ENCODE results near the gene CCNE1. TPM values are rescaled to one million over a fixed set of nuclear protein-coding genes. Genes with fewer than 3 reads are reported as not detected.

CCNE1 gene
- total and polyA plus RNA-seq, 2 of the 13 experiments (the other 11 are each of a cell fraction or from before 2014, with no cell fraction given) = 16.0 to 50.6 TPM

- Histone ChIP-seq H3K4me2 (ENCODE audit: low read depth, low read length) (no peak overlapping the region), H3K79me2 (ENCODE audit: insufficient read depth, low read length) (no peaks in the 10 kb centered on the region), H3K4me1 (ENCODE audit: insufficient read depth, low read length) (no peaks in the 10 kb centered on the region), H3K27me3 (ENCODE audit: control insufficient read depth in 1 of 2, insufficient read depth in 2 of 2, low read length in 2 of 2) (peaks cover 0 to under 1% of the 10 kb centered on the region in 2 experiments; a peak in 1 of 5 replicates), H3K27ac (ENCODE audit: extremely low read length, insufficient read depth, low read length) (no peak overlapping the region), H4K20me1 (ENCODE audit: insufficient read depth, low read length) (no peaks in the 10 kb centered on the region), H3K36me3 (replicated peaks in 1 of 2; ENCODE audit: control insufficient read depth in 1 of 2, insufficient read depth in 2 of 2, low read length in 2 of 2) (no peaks in the 10 kb centered on the region), H2AFZ (ENCODE audit: low read length) (no peak overlapping the region), H3K9ac (ENCODE audit: insufficient read depth, low read depth, low read length) (no peak overlapping the region), H3K4me3 (replicated peaks in 1 of 3; ENCODE audit: insufficient read depth in 1 of 3, low read depth in 2 of 3, low read length in 3 of 3) (no peak overlapping the region), H3K9me3 (ENCODE audit: low read length) (no peaks in the 10 kb centered on the region)
- BruUV-seq (replicated peaks) = no TSS peak
- FAIRE-seq (no peak), DNase-seq (ENCODE audit: low spot score) (no peak), ATAC-seq (no peak)
- intact Hi-C loops (cut with micrococcal nuclease; ENCODE audit: unreplicated experiment) = no loop called here
- CTCF ChIA-PET (ENCODE audit: low intra/inter-chr PET ratio, low total read pairs) = no interaction called here
- POLR2A ChIA-PET = no interaction called here
- TF ChIP-seq CHCHD3 (CRISPR knock-in tag; IDR thresholded peaks at IDR 0.05) (no peak), ZSCAN29 (CRISPR knock-in tag; conservative IDR thresholded peaks at IDR 0.05) (no peak), ZNF432 (CRISPR knock-in tag; IDR thresholded peaks at IDR 0.05; ENCODE audit: borderline replicate concordance) (no peak), NFKB2 (CRISPR knock-in tag; IDR thresholded peaks at IDR 0.05; ENCODE audit: borderline replicate concordance) (no peak), HMGXB4 (CRISPR knock-in tag; IDR thresholded peaks at IDR 0.05; ENCODE audit: borderline replicate concordance in 1 of 2, low read depth in 1 of 2) (no peak), ZNF710 (CRISPR knock-in tag; IDR thresholded peaks at IDR 0.05; ENCODE audit: borderline replicate concordance) (no peak), ZNF10 (CRISPR knock-in tag; IDR thresholded peaks at IDR 0.05; ENCODE audit: borderline replicate concordance, low read depth) (no peak), PHB2 (IDR thresholded peaks at IDR 0.05; ENCODE audit: partially characterized antibody) (no peak), ZNF468 (CRISPR knock-in tag; IDR thresholded peaks at IDR 0.05) (no peak), MAFG (CRISPR knock-in tag; IDR thresholded peaks at IDR 0.05) (no peak), YEATS4 (CRISPR knock-in tag; IDR thresholded peaks at IDR 0.05; ENCODE audit: borderline replicate concordance) (no peak), ZNF367 (CRISPR knock-in tag; IDR thresholded peaks at IDR 0.05; ENCODE audit: borderline replicate concordance) (no peak), SIN3B (IDR thresholded peaks at IDR 0.05; ENCODE audit: low read length) (no peak), GPBP1L1 (CRISPR knock-in tag; IDR thresholded peaks at IDR 0.05) (no peak)
- in situ Hi-C loops (cut with HindIII; ENCODE audit: extremely low pct_ligation_motif_present, low pct_unique_long_range_greater_than_20kb) = no loop called here
- WGBS (ENCODE audit: low lambda C conversion rate) = 10% methylated on average over 4 of the region's 4 CpGs
Observed at GRCh38 chr19:29787281-29787680, 24.5 kb upstream of the CCNE1 start.
